H54 (cell line): ENCODE measurements around the gene ZNF44.

ENCODE experiments used
- DNase-seq: peaks from one replicate; pipeline ENCODE4 v3.0.0; 2011; ENCODE audit warnings: low spot score, mixed read lengths; ENCODE audit not compliant: insufficient read length
- FAIRE-seq: peaks from 3 replicates; lab custom pipeline; 2011; peaks lifted over from hg19 to GRCh38; lab: Jason Lieb, UNC
- POLR2A ChIP-seq: IDR thresholded peaks from 2 replicates; pipeline ENCODE4 v1.6.1; 2011; ENCODE audit warnings: low read depth, mild to moderate bottlenecking, low read length

The ZNF44 gene

GRCh38 chr19:12237143-12237839 is 57.4 kb downstream of the ZNF44 start:
- TF ChIP-seq POLR2A: no peak
- FAIRE-seq: no peak
- DNase-seq: no peak

- TF ChIP-seq POLR2A: no peak
- no peak for DNase-seq
- FAIRE-seq: no peak
Measured at GRCh38 chr19:12232961-12233360, 61.7 kb downstream of the ZNF44 start.

- no peak for TF ChIP-seq POLR2A
- DNase-seq (no peak), FAIRE-seq (no peak)
Measured at GRCh38 chr19:12230751-12231733, 63.6 kb downstream of the ZNF44 start.

GRCh38 chr19:12229990-12230389 is 64.7 kb downstream of the ZNF44 start:
- FAIRE-seq (no peak), DNase-seq (no peak)
- no peak for TF ChIP-seq POLR2A

GRCh38 chr19:12224676-12225075 is 70.0 kb downstream of the ZNF44 start:
- TF ChIP-seq POLR2A: no peak
- no peak for FAIRE-seq
- DNase-seq: no peak

GRCh38 chr19:12222980-12223630 is 71.6 kb downstream of the ZNF44 start:
- FAIRE-seq (no peak), DNase-seq (no peak)
- no peak for TF ChIP-seq POLR2A
